Smooth muscle cell of the coronary artery (primary cell): ENCODE data around the gene SLC22A9. TPM values are rescaled to one million over a fixed set of nuclear protein-coding genes. Genes with fewer than 3 reads are reported as not detected.

ENCODE experiments used
- total RNA-seq: library from RNA; depleted of rRNA; stranded (reverse); fragments of >200 nt; gene quantifications from 2 replicates; pipeline ENCODE4 v1.2.3, GENCODE V29; 2014; ENCODE audit warnings: low replicate concordance

The SLC22A9 gene
- not detected in 2 replicates for total RNA-seq

GRCh38 chr11:63369165-63369970, at the start of gene SLC22A9:
SLC22A9 (plus strand) TSS chr11:63369785; CDS start chr11:63370057, 272 bp downstream.

Other genes starting within 250 kb of the SLC22A9 start
- gene SLC22A24, start 225.6 kb upstream of the SLC22A9 start, total RNA-seq: not detected in 2 replicates
- gene SLC22A25, start 126.2 kb upstream of the SLC22A9 start, total RNA-seq: not detected in 2 replicates
- 1.1 TPM in 1 of 2 replicates, not detected in the other for gene PLAAT5, start 121.4 kb downstream of the SLC22A9 start, total RNA-seq
- gene LGALS12, start 136.3 kb downstream of the SLC22A9 start, total RNA-seq: 0.47 TPM in 1 of 2 replicates, not detected in the other
- gene PLAAT4, start 167.0 kb downstream of the SLC22A9 start, total RNA-seq: 8.3 and 49.4 TPM in 2 replicates
- gene PLAAT2, start 193.6 kb downstream of the SLC22A9 start, total RNA-seq: not detected in 2 replicates
- gene PLAAT3, start 244.6 kb downstream of the SLC22A9 start, total RNA-seq: 18.1 and 52.2 TPM in 2 replicates